GM21390 (cell line): ENCODE results near the gene CEP104.

ENCODE experiments used
- ATAC-seq: cut with Tn5 transposase; IDR thresholded peaks from one replicate; pipeline ENCODE4 v1.9.1; 2021; ENCODE audit not compliant: unreplicated experiment

The CEP104 gene

GRCh38 chr1:3894626-3895278 lies 37.7 kb upstream of the CEP104 start:
- ATAC-seq: no peak

- ATAC-seq: no peak
Measured at GRCh38 chr1:3893190-3893589, 36.2 kb upstream of the CEP104 start.

GRCh38 chr1:3892748-3893147 lies 35.7 kb upstream of the CEP104 start:
- ATAC-seq: no peak

- ATAC-seq: no peak
Measured at GRCh38 chr1:3891329-3891865, 34.4 kb upstream of the CEP104 start.

GRCh38 chr1:3890389-3891328 lies 33.6 kb upstream of the CEP104 start:
- no peak for ATAC-seq

GRCh38 chr1:3889936-3890335 lies 32.9 kb upstream of the CEP104 start:
- ATAC-seq: no peak

- no peak for ATAC-seq
Measured at GRCh38 chr1:3888301-3888700, 31.3 kb upstream of the CEP104 start.

GRCh38 chr1:3886691-3887090 lies 29.7 kb upstream of the CEP104 start:
- no peak for ATAC-seq

GRCh38 chr1:3886106-3886670 lies 29.2 kb upstream of the CEP104 start:
- ATAC-seq: no peak

GRCh38 chr1:3885611-3886010 lies 28.6 kb upstream of the CEP104 start:
- no peak for ATAC-seq

- ATAC-seq: no peak
Measured at GRCh38 chr1:3884966-3885365, 28.0 kb upstream of the CEP104 start.

GRCh38 chr1:3883194-3883925 lies 26.3 kb upstream of the CEP104 start:
- ATAC-seq: no peak

- ATAC-seq: no peak
Measured at GRCh38 chr1:3881193-3881480, 24.1 kb upstream of the CEP104 start.

GRCh38 chr1:3880429-3881192 lies 23.6 kb upstream of the CEP104 start:
- ATAC-seq: no peak

GRCh38 chr1:3879787-3880428 lies 22.9 kb upstream of the CEP104 start:
- no peak for ATAC-seq

GRCh38 chr1:3879099-3879498 lies 22.1 kb upstream of the CEP104 start:
- no peak for ATAC-seq

GRCh38 chr1:3876716-3877115 lies 19.7 kb upstream of the CEP104 start:
- no peak for ATAC-seq

- ATAC-seq: no peak
Measured at GRCh38 chr1:3874736-3875135, 17.7 kb upstream of the CEP104 start.

- ATAC-seq: no peak
Measured at GRCh38 chr1:3872546-3872945, 15.5 kb upstream of the CEP104 start.

GRCh38 chr1:3871451-3871805 lies 14.4 kb upstream of the CEP104 start:
- ATAC-seq: no peak
